Measurements from ENCODE around the gene CFAP251.

The CFAP251 gene

GRCh38 chr12:121990692-121991603 lies 72.6 kb downstream of the CFAP251 start:
- TF ChIP-seq CTCF (IDR thresholded peaks at IDR 0.05; ENCODE audit: low read depth, low read length, missing control alignments) = no peak
- in situ Hi-C loops (cut with HindIII; ENCODE audit: low sequenced_read_pairs) = no loop called here
- no peak overlapping the region for H3K4me3 ChIP-seq (ENCODE audit: low read depth, low read length)
- no peak for DNase-seq (ENCODE audit: low read depth)

- no peak for TF ChIP-seq CTCF (IDR thresholded peaks at IDR 0.05; ENCODE audit: low read depth, low read length, missing control alignments)
- DNase-seq (ENCODE audit: low read depth) = peak; percentile 93
- in situ Hi-C loops (cut with HindIII; ENCODE audit: low sequenced_read_pairs) = no loop called here
- H3K4me3 ChIP-seq (ENCODE audit: low read depth, low read length) = no peak overlapping the region
Observed at GRCh38 chr12:121992059-121992879, 73.9 kb downstream of the CFAP251 start.

- no peak for DNase-seq (ENCODE audit: low read depth)
- in situ Hi-C loops (cut with HindIII; ENCODE audit: low sequenced_read_pairs) = loop anchor here (5.0 kb wide), 1 partner anchor 34 kb away; no protein-coding TSS in a partner anchor
- H3K4me3 ChIP-seq (ENCODE audit: low read depth, low read length) = no peak overlapping the region
- no peak for TF ChIP-seq CTCF (IDR thresholded peaks at IDR 0.05; ENCODE audit: low read depth, low read length, missing control alignments)
Observed at GRCh38 chr12:121996050-121996944, 77.9 kb downstream of the CFAP251 start.

GRCh38 chr12:121996945-121997612 lies 78.7 kb downstream of the CFAP251 start:
- in situ Hi-C loops (cut with HindIII; ENCODE audit: low sequenced_read_pairs) = loop anchor here (5.0 kb wide), 1 partner anchor 35 kb away; no protein-coding TSS in a partner anchor
- no peak overlapping the region for H3K4me3 ChIP-seq (ENCODE audit: low read depth, low read length)
- no peak for TF ChIP-seq CTCF (IDR thresholded peaks at IDR 0.05; ENCODE audit: low read depth, low read length, missing control alignments)
- DNase-seq (ENCODE audit: low read depth) = no peak

- in situ Hi-C loops (cut with HindIII; ENCODE audit: low sequenced_read_pairs) = no loop called here
- H3K4me3 ChIP-seq (ENCODE audit: low read depth, low read length) = no peak overlapping the region
- TF ChIP-seq CTCF (IDR thresholded peaks at IDR 0.05; ENCODE audit: low read depth, low read length, missing control alignments) = no peak
- no peak for DNase-seq (ENCODE audit: low read depth)
Observed at GRCh38 chr12:122001466-122002209, 83.2 kb downstream of the CFAP251 start.
